ENCODE data around the gene SPDYE3. TPM values are rescaled to one million over a fixed set of nuclear protein-coding genes. Genes with fewer than 3 reads are reported as not detected.
"Not testable (repeated sequence)": the region's sequence is repeated elsewhere in the genome, so short reads cannot be mapped to it uniquely, and the experiment has no call there.

SPDYE3 gene
- total RNA-seq, 1 donor from 2014 or later = not detected

- ATAC-seq; intact Hi-C loops (cut with DNase I): not testable (repeated sequence)
Measured at GRCh38 chr7:100282069-100282608, 25.4 kb upstream of the SPDYE3 start.

GRCh38 chr7:100283147-100283546 is 24.4 kb upstream of the SPDYE3 start:
- intact Hi-C loops (cut with DNase I); ATAC-seq; DNase-seq (ENCODE audit: low spot score): not testable (repeated sequence)

More at GRCh38 chr7:100282069-100282608, 25.4 kb upstream of the SPDYE3 start:
- DNase-seq (ENCODE audit: low spot score) = not testable (repeated sequence)

GRCh38 chr7:100287191-100287969 is 20.1 kb upstream of the SPDYE3 start:
- intact Hi-C loops (cut with DNase I); ATAC-seq; DNase-seq (ENCODE audit: low spot score): not testable (repeated sequence)

GRCh38 chr7:100288258-100288657 is 19.2 kb upstream of the SPDYE3 start:
- intact Hi-C loops (cut with DNase I); ATAC-seq; DNase-seq (ENCODE audit: low spot score): not testable (repeated sequence)

- DNase-seq (ENCODE audit: low spot score); intact Hi-C loops (cut with DNase I); ATAC-seq: not testable (repeated sequence)
Measured at GRCh38 chr7:100292162-100292561, 15.3 kb upstream of the SPDYE3 start.

GRCh38 chr7:100295269-100295668 is 12.2 kb upstream of the SPDYE3 start:
- ATAC-seq; DNase-seq (ENCODE audit: low spot score); intact Hi-C loops (cut with DNase I): not testable (repeated sequence)

- ATAC-seq; DNase-seq (ENCODE audit: low spot score); intact Hi-C loops (cut with DNase I): not testable (repeated sequence)
Measured at GRCh38 chr7:100297852-100298631, 9.5 kb upstream of the SPDYE3 start.

GRCh38 chr7:100298632-100298895 is 8.9 kb upstream of the SPDYE3 start:
- ATAC-seq; intact Hi-C loops (cut with DNase I); DNase-seq (ENCODE audit: low spot score): not testable (repeated sequence)

- DNase-seq (ENCODE audit: low spot score); intact Hi-C loops (cut with DNase I); ATAC-seq: not testable (repeated sequence)
Measured at GRCh38 chr7:100304526-100304925, 3.0 kb upstream of the SPDYE3 start.

- ATAC-seq; DNase-seq (ENCODE audit: low spot score); intact Hi-C loops (cut with DNase I): not testable (repeated sequence)
Measured at GRCh38 chr7:100318329-100318728, 10.8 kb downstream of the SPDYE3 start.

- DNase-seq (ENCODE audit: low spot score); ATAC-seq; intact Hi-C loops (cut with DNase I): not testable (repeated sequence)
Measured at GRCh38 chr7:100321648-100322047, 14.1 kb downstream of the SPDYE3 start.

GRCh38 chr7:100324194-100324593 is 16.7 kb downstream of the SPDYE3 start:
- intact Hi-C loops (cut with DNase I); ATAC-seq; DNase-seq (ENCODE audit: low spot score): not testable (repeated sequence)

GRCh38 chr7:100325671-100326070 is 18.2 kb downstream of the SPDYE3 start:
- ATAC-seq; DNase-seq (ENCODE audit: low spot score): not testable (repeated sequence)

GRCh38 chr7:100326914-100327313 is 19.4 kb downstream of the SPDYE3 start:
- DNase-seq (ENCODE audit: low spot score); intact Hi-C loops (cut with DNase I); ATAC-seq: not testable (repeated sequence)

More at GRCh38 chr7:100325671-100326070, 18.2 kb downstream of the SPDYE3 start:
- intact Hi-C loops (cut with DNase I) = not testable (repeated sequence)

GRCh38 chr7:100335566-100336466 is 28.3 kb downstream of the SPDYE3 start:
- intact Hi-C loops (cut with DNase I) = not testable (repeated sequence)
- ATAC-seq = peak; percentile 99
- DNase-seq (ENCODE audit: low spot score) = peak; percentile 96

- DNase-seq (ENCODE audit: low spot score); intact Hi-C loops (cut with DNase I); ATAC-seq: not testable (repeated sequence)
Measured at GRCh38 chr7:100338083-100338696, 30.7 kb downstream of the SPDYE3 start.

- intact Hi-C loops (cut with DNase I); DNase-seq (ENCODE audit: low spot score); ATAC-seq: not testable (repeated sequence)
Measured at GRCh38 chr7:100341286-100341685, 33.8 kb downstream of the SPDYE3 start.

GRCh38 chr7:100342765-100343164 is 35.3 kb downstream of the SPDYE3 start:
- intact Hi-C loops (cut with DNase I) = no loop called here
- ATAC-seq (peak; percentile 18), DNase-seq (ENCODE audit: low spot score) (no peak)
